ENCODE results near the gene AK5. TPM values are rescaled to one million over a fixed set of nuclear protein-coding genes. Genes with fewer than 3 reads are reported as not detected.
"Not testable (repeated sequence)": the region's sequence is repeated elsewhere in the genome, so short reads cannot be mapped to it uniquely, and the experiment has no call there.

AK5 gene
- polyA plus RNA-seq, 3 donors = 2.6 to 5.2 (median 2.7) TPM

GRCh38 chr1:77283701-77284425 lies 2.0 kb downstream of the AK5 start:
- DNase-seq = no peak

DNA sequence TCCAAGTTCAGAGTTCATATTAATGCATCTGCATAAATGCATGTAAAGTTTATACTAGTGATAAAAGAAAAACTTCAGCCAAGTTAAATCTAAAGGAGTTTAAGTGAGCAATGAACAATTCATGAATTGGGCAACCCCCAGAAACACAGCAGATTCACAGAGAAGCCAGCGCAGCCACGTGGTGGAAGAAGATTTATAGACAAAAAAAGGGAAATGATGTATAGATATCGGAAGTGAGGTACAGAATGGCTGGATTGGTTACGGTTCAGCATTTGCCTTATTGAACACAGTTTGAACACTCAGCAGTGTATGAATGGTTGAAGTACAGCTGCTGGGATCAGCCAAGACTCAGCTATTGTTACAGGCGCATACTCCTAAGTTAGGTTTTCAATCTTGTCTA lies 5.7 kb downstream of the AK5 start:
- no peak for DNase-seq

DNA sequence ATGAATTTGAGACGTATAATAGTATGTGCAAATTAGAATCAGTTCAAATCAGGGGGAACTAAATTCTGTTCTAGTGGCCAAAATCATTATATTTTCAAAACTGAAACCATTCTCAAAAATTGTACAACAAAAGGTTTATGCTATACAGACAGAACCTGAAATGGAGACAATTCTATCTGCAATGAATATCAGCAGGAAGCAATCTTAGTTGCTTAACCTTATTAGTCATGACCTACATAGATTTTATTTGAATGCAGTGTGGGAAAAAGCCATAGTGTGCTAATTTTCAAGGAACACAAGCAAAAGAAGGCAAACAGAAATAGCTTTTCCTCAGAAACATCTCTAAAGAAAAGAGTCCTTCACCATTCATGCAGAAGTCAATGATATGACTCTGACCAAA lies 6.5 kb downstream of the AK5 start:
- no peak for DNase-seq

DNA sequence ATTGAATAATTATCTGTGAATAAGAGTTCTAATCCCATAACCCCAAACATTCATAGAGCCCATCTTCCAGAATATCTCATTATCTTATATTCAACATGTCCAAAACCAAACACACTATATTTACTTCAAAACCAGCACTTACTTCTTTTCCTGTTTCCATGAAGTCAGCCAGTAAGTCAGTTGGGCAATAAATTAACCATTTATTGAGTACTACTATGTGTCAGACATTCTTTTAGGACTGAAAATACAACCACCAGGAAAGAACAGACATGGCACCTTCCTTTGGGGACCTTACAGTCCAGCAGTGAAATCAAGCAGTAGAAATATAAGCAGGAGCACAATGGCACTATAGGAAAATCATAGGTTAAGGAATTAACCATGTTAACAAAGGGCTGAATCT lies 8.8 kb downstream of the AK5 start:
- DNase-seq = no peak

DNA sequence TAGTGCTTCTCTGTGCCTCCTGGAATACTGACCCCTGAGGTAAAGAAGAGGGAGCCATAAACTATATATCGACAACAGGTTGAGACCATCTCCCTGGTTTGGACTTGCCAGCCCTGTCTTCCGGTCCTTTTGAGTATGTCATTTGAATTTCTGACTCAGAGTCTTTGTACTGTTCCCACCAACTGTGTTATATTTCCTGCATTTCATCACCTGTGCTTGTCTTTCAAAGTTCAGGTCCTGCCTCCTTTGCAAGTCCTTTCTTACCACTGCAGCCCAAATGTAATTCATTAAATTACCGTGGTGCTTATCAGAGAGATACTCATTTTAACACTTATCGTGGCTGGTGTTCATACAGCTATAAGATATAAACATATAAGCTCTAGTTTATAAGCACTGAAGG lies 10.7 kb downstream of the AK5 start:
- no peak for DNase-seq

DNA sequence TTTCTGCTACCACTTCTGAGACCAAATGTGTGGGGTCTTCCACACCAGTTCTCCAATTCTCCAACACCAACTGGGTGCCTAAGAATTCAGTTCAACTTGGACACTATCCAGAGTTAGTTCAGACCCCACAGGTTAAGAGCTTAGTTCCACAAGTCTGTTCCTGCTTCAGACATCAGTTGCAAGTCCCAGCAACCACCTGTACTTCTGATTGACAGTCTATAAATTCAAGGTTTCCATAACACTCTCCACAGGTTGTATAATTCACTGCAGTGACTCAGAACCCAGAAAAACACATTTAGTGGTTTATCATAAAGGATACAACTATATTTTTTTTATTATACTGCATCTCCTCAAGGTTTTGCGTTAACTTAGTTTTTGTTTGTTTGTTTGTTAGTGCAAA lies 18.7 kb downstream of the AK5 start:
- DNase-seq = no peak

GRCh38 chr1:77303387-77303786 lies 21.6 kb downstream of the AK5 start:
- no peak for DNase-seq

- DNase-seq = no peak
These were observed 27.2 kb downstream of the AK5 start for GRCh38 chr1:77308889-77309621.

DNA sequence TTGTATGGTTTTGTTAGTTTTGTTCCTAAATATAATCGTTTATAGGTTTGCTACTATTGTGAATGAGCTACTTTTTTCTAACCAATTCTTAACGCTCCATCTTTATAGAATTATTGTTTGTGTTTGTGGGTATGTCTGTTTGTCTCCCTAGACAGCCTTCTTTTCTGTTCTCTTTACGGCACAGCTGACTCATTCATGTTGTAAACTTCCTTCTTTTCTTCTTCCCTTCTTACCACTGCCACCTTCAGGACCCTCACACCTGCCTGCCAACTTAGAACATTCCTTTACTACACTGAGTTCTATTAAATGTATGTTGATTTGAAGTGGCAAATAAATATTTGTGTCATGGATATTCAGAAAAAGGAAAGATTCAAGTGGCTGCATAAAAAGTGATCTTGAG lies 29.1 kb downstream of the AK5 start:
- no peak for DNase-seq

DNA sequence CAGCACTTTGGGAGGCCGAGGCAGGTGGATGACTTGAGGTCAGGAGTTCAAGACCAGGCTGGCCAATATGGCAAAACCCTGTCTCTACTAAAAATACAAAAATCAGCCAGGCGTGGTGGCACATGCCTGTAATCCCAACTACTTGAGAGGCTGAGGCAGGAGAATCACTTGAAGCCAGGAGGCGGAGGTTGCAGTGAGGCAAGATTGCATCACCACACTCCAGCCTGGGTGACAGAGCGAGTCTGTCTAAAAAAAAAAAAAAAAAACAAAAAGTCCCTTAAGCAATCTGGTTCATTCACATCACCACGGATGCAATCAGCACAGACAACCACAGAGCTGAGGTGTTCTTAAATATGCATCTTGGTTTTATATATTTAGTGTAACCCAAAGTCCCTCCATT lies 30.5 kb downstream of the AK5 start:
- DNase-seq = not testable (repeated sequence)

- no peak for DNase-seq
These were observed 31.7 kb downstream of the AK5 start for GRCh38 chr1:77313491-77313890.

DNA sequence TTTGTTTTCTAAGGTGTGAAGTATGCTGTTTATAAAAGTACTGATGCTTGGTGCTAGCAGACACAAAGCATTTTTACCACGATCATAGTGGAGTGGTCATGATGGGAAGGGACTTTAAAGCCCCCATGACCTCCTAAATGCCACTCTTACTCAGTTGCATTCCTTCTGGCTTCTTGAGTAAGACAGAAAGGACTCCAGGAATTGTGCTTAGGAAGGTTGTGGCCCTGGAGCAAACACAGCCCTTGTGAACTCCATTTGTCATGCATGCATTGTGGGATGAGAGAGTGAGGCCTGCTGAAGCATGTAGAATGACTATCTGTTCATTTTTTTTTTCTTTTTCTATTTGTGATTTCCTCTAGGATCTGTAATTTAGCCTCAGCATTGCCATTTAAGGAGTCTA lies 34.2 kb downstream of the AK5 start:
- DNase-seq = no peak

DNA sequence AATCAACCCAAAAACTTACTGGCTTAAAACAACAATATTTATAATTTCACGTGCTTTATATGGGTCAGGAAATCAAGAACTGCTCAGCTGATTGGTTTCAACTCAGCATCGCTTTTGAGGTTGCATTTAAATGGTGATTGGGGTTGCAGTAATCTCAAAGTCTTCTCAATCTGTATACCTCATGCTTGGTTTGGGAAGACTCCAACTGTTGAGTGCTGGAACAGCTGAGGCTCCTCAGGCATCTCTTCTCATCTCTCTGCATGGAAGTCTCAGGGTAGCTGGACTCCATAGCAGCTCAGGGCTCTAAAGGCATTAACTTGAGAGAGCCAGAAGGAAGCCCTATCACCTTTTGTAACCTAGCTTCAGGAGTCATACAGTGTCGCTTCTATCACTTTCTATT lies 35.1 kb downstream of the AK5 start:
- DNase-seq = no peak

DNA sequence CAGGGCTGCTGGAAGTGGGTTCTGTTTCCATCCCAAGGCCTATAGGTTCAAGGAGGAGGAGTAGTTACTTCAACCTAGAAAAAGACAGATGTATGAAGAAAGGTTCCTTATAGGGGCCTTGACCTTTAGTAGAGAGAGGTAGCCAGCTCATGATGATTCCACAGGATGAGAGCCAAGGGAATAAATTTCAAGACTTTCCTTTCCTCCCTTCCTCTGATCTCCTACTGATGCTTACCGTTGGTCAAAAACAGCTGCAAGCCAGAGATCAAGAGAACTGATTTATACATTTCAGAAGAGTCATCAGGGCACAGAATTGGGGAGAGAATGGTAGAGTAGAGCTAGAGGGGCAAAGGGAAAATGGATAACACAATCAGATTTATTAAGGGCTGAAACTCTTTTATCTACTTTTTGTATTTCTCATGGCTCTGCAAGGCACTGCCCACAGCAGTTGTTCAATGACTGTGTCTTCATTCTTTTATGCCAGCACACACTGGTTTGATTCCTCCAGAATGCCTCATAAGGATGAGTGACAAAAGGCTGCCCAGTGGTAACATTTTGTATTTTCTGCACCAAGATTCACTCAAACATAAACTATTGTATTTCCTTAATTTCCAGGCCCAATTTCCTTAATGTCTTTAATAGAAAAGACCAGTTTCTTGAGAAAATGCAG lies 37.4 kb downstream of the AK5 start:
- DNase-seq = no peak

DNA sequence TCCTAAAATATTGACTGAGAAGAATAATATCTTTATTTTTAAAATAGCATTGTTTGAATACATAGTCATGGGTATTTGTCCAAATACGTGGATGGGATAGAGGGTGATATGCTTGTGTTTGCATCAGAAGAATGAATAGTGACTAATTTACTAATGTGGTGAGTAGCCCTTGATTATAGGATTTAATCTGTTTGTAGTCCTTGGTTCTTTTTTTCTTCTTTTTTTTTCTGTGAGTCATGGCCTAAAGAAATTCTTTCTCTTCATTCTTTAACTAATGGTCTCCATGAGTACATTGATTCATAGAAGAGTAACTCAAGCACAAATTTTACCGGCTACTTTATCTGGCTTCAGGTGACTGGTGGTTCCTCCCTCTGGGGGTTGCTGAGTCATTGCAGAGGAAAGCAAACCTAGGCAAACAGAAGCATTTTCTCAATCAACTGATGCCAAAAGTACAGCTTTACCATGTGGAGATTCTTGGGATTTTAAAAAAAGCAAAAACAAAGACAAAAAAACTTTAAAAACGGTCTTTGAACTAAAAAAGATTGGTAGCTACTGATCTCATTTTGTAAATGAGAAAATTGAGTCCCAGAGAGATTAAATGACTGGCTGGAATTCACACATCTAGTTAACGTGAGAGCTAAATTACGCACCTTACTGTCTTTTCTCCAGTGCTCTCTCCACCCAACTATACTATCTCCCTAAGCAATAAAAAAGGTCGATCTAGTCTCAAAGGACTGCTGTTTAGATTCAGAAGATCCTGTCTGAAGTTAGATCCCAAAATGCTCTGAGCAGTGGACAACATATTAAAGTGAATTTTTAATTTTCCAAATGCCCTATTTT lies 40.5 kb downstream of the AK5 start:
- DNase-seq = peak; percentile 1

GRCh38 chr1:77333501-77333900 lies 51.7 kb downstream of the AK5 start:
- DNase-seq = no peak

- no peak for DNase-seq
These were observed 54.9 kb downstream of the AK5 start for GRCh38 chr1:77336729-77337128.

- no peak for DNase-seq
These were observed 57.5 kb downstream of the AK5 start for GRCh38 chr1:77339326-77339725.

- no peak for DNase-seq
These were observed 59.4 kb downstream of the AK5 start for GRCh38 chr1:77341195-77341594.

GRCh38 chr1:77342745-77343144 lies 60.9 kb downstream of the AK5 start:
- DNase-seq = no peak

DNA sequence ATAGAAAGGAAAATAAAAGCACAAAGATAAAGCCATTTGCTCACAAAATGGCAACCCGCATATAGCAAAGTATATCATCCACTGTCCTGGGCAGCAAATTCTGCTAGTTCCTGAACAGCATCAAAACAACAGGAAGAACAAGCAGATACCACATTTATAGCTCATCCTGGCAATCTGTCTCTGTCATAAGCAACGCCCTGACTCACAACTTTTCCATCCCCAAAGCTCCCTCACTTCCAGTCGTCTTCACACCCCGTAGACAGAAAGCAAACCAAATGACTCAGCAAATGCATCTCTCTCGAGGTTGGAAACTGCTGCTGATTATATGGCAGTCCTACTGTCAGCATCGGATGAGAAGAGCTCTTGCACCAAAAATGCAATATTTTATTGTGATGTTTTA lies 65.8 kb downstream of the AK5 start:
- no peak for DNase-seq

GRCh38 chr1:77348549-77348948 lies 66.7 kb downstream of the AK5 start:
- no peak for DNase-seq

Measured in renal pelvis (tissue), 4 donors.